Suppressor macrophage treated with lipopolysaccharide for 4 hours (primary cell): ENCODE measurements around the gene CDR2L.
"Not testable (repeated sequence)": the region's sequence is repeated elsewhere in the genome, so short reads cannot be mapped to it uniquely, and the experiment has no call there.

ENCODE experiments used
- DNase-seq: peaks from one replicate; pipeline ENCODE4 v3.0.0-alpha.2; 2020

Gene CDR2L

GRCh38 chr17:74959826-74960515, 27.5 kb upstream of the CDR2L start:
- DNase-seq = no peak

DNA sequence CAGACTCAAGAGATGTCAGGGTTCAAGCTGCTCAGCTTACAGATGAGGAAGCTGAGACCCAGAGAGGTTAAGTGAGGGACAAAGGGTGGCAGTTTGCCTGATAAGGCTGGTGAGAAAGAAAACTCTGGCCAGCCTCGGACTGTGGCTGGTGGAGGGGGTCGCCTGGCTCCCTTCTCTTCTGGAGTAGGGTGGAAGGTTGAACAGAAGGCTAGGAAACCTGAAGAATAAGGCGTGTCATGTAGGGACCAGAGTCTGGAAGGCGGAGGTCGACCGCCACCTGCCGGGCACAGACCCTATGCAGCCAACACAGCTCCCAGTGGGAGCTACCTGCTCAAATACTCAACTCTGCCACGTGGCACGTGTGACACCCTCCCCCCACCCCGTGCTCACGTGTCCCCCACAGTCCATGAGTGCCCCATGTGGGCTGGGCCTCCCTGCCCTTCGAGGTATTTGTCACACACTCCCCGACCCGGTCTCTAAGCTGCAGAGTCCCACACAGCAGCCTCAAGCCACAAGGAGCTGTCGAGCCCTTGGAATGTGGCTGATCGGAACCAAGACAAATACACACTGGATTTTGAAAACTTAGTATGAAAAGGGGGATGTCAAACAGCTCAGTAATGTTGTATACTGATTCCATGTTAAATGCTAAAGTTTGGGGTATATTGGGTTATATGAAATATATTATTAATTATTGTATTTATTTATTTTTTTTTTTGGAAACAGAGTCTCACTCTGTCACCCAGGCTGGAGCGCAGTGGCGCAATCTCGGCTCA, 26.7 kb upstream of the CDR2L start:
- peak; percentile 29 for DNase-seq

DNA sequence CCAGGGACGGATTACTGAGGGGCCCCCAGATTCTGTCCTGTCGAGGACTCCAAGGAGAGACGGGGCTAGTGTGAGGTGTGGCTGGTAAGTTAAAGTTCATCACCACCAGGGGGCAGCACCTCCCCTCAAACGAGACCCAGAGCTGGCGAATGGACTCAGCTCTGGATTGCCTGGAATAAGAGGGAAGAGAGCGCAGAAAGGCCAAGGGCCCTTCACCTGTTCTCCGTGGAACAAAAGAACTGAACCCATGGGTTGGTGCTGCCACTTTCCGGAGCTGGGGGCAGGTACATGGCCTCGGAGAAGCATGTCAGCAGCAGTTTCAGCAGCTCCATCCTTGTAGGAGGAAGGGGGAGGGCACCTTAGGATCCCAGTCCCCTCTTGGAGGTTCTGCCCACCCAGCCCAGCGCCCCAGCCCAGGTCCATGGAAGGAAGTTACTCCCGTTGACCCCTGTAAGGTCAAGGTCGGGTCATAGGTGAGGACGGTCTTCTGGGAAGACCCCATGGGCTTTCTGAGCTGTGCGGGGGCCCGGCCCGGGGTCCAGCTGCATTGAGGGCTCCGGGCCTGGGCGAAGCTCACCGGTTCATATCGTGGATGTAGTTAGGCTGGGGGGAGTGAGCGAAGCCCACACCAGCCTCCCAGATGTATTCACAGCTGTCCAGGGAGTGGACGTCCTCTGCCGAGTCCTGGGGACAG, 25.6 kb upstream of the CDR2L start:
- DNase-seq = peak; percentile 92

GRCh38 chr17:74962622-74963394, 24.6 kb upstream of the CDR2L start:
- DNase-seq = no peak

- DNase-seq = no peak
Measured at GRCh38 chr17:74963656-74964055, 23.8 kb upstream of the CDR2L start.

DNA sequence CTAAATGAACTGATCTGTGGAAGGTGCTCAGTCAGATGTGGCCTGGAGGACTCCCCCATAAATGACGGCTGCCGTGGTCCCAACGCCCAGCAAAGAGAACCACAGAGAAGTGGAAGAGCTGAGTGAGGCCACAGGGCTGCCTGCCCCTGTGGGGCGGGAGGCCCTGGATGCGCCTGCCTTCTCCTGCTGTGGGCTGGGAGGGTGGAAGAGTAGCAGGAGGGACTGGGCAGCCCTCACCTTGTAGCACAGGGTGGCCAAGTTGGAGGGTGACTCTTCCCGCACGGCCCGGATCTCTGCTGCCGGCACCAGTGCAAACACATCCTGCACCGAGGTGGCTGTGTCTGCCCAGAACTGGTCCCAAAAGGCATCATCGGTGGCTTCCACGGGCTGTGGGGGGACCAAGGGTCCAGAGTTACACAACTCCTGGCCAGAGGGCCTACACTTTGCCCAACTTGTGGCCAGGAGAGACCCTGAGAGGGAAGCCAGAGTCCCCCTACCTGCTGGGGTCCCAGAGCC, 23.1 kb upstream of the CDR2L start:
- DNase-seq = no peak

GRCh38 chr17:74964988-74965622, 22.3 kb upstream of the CDR2L start:
- no peak for DNase-seq

DNA sequence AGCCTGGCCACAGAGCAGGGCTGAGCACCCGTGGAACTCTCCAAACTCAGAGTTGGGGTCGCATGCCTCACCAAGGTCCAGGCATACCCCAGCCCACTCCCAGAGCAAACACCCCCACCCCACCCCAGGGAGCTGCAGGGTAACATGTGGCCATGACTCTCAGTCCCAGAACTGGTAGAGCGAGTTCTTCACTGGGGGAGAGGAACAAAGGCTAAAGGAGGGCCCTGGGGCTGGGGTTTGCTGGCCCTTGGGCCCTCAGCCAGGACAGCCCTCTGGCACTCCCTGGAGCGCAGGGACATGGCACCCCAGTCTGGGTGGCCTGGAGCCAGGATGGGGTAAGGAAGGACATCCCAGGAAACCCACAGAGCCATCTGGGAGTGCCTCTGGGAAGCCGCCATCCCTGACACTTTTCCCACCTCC, 19.1 kb upstream of the CDR2L start:
- DNase-seq = no peak

- DNase-seq = not testable (repeated sequence)
Measured at GRCh38 chr17:74969501-74969900, 17.9 kb upstream of the CDR2L start.

- DNase-seq = no peak
Measured at GRCh38 chr17:74970395-74970794, 17.0 kb upstream of the CDR2L start.

DNA sequence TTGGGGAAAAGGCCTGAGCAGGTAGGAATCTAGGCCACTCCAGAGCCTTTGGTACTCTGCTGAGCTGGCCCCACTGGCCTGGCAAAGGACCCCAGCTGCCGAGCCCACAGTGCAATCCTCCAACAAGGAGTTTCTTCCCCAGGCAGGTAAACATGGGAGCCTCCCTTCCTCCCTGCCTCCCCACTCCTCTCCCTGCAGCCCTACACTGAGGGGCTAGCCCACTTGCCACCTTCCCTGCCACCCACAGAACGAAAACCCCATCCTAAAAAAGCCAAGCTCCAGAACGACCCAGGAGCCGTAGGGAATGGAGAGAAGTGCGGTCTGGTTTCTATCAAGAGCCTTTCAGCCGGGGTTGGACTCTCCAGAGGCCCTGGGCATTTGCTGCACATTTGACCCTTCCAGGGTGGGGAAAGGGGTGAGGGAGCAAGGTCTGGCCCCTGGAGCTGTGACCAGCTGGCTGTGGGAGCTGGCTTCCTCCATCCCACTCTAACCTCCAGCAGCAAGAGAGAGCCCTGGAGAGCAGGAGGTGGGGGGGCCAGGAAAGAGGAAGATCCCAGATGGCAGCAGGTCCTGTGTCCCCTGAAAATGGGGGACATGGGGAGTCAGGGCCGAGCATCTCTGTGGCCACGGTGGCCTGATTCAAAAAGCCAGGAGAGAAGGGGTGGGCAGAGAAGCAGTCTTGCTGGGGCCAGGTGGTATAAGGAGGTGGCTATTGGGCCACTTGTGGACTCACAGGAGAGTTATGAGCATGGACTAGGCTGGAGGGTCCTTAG, 16.2 kb upstream of the CDR2L start:
- DNase-seq = no peak

DNA sequence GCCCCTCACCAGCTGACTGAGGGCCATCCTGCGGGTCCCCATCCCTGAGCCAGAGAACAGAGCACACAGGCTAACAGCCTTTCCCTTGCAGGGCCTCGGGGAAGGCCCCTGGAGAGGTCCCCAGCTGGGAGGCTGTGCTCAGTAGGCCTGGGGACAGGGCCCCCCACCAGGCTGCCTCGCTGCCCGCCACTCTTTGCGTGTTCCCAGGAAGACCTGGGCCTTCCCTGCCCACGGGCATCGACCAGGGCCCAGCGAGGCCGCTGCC, 15.7 kb upstream of the CDR2L start:
- DNase-seq = no peak

DNA sequence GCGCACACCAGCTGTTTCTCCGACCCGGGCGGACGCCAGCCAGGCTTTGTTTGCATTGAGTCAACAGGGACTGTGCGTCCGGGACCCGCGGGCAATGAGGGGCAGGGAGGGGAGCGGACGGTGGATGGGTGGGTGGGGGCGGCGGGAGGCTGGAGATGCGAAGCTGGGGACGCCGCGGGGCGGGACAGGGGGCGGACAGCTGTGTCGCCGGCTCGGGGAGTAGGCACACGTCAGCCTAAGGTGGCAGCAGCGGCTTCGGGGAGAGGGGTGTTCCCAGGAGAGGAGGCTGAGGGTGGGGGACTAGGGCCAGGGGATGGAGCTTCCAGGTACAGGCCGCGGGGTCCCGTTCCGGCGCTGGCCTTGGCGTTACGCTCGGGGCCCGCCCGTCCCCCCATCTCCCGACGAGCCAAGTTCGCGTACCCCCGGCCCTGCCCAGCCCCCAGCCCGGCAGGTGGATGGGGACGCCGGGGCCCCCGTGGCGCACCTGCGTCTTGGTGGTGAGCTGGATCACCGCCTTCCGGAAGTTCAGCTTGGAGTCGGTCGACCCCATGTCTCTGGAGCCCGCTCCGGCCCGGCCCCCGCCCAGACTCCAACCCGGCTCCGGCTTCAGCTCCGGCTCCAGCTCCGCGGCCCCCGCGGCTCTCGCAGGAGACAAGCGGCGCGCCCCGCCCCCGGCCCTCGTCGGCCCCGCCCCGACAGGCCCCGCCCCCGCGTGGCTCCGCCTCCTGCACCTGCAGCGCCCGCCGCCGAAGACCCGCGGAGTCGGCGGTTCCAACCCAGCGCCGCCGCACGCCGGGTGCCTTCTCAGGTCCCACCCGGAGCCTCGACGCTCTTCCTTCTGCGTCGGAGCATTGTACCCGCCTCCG, 15.1 kb upstream of the CDR2L start, which contains the start of gene HID1:
Gene HID1, minus strand, starts transcription at position 653 of the 866 bp plus-strand sequence. Its CDS starts 103 bp downstream, at position 550.
- peak; percentile 20 for DNase-seq

DNA sequence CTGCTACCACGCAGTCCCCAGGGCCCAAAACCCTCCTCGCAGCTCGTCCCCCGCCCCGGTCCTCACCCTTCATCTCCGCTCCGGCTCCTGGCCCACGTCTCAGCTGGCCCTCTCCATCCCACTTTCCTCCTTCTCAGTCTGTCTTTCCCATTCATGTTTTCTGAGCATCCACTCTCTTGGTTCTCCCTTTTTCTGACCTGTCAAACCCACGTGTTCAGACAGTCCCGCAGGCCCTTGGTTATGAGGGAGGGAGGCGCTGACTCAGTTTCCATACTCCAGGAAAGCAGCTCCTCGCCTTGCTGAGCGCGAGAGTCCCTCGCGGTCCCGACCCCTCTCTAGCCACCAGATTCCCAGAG, 14.5 kb upstream of the CDR2L start:
- DNase-seq = no peak

DNA sequence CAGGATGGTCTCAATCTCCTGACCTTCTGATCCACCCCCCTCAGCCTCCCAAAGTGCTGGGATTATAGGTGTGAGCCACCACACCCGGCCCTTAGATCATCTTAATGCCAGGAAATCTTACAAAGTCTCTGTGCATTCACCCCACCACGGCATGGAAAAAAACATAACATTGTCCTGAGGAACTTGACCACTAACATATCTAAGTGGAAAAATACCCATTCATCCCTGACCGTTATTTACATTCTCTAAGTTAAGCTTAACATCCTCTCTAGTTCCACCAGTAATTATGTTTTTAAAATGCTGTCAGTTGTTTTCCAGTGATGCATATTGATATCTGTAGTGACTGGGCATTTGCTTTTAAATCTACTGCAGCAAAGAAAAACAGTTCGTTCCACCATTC, 11.5 kb upstream of the CDR2L start:
- no peak for DNase-seq

DNA sequence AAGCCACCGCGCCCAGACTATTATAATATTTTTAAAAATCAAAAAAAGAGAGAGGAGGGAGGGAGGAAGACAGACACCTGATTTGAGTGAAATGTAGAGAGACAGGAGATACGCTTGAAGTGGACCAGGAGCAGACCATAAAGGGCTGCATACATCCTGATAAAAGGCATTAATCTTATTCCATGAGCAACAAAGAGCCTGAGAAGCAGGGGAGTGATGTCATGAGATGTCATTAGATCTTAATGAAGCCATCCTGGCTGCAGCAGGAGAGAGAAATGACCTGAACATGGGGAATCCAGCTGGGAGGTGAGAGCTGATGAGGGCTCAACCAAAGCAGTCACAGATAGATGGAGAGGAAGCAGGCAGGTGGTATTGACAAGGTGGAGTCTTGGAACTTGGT, 9.6 kb upstream of the CDR2L start:
- no peak for DNase-seq

DNA sequence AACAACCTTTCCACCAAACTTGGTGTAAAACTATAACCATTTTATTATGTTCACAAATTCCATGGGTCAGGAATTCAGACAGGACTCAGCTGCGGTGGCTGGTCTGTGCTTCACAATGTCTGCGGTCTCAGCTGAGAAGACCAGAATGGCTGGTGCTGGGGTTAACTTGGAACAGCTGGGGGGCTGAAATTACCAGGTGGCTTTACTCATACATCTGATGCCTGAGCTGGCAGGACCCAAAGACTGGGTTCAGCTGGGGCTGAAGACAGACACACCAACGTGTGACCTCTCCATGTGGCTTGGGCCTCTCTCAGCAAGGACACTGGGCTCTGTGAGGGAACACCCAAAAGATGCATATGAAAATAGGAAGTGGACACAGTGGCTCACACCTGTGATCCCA, 9.2 kb upstream of the CDR2L start:
- no peak for DNase-seq

DNA sequence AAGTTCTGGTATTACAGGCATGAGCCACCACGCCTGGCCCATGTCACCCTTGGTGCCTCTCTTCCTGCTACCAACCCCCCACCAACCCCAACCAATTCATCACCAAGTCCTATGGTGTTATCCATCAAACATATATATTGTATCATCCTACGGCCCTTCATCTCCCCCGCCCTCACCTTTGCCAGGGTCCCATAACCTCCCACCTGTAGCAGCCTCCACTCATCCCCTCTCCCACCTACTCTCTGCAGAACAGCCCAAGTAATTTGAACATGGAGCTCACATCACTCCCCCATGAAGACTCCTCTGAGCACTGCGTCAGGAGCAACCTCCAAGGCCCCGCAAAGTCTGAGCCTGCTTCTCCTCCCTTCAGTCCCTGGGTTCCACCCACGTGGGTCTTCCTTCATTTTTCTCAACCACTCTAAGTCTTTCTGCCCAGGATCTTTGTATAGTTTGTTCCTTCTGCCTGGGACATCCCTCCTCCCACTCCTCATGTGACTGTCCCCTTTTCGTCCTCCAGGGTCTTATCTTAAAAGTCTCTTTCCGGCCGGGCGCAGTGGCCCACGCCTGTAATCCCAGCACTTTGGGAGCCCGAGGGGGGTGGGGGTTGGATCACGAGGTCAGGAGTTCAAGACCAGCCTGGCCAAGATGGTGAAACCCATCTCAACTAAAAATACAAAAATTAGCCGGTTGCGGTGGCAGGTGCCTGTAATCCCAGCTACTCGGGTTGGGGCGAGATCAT, 7.9 kb upstream of the CDR2L start:
- no peak for DNase-seq

GRCh38 chr17:74981318-74981978, 6.0 kb upstream of the CDR2L start:
- no peak for DNase-seq
